K562 (cell line): Measurements from ENCODE around the gene DEPP1. TPM values are rescaled to one million over a fixed set of nuclear protein-coding genes. Genes with fewer than 3 reads are reported as not detected.

Experiments used
- ATAC-seq: fragments of 200-7000 bp; cut with Tn5 transposase; 3 replicates; pipeline ENCODE4 v1.9.1; 2020; ENCODE audit warnings: moderate library complexity
- BruUV-seq: library from RNA; stranded (reverse); fragments of 400-500 nt; replicated peaks from 2 replicates; lab custom pipeline; 2021; lab: Mats Ljungman, UMichigan
- CTCF ChIA-PET: fragments of 300-600 bp; formaldehyde crosslinking; extraction: SDS; loops from one replicate; lab custom pipeline; 2021; ENCODE audit warnings: low intra/inter-chr PET ratio; lab: Yijun Ruan, JAX
- POLR2A ChIA-PET: fragments of 300-600, 350-650 bp; sonication (Branson Sonifier 250); formaldehyde crosslinking; extraction: SDS; loops from one replicate; lab custom pipeline; 2021; ENCODE audit warnings: antibody characterized with exemption, inconsistent platforms; lab: Yijun Ruan, JAX
- DNase-seq, 4 experiments: peaks; one replicate each; pipeline versions ENCODE4 v3.0.0 to v3.0.0-alpha.2; 2011 to 2018; ENCODE audit warnings: low spot score in 3 of 4, mixed read lengths in 3 of 4; ENCODE audit errors: extremely low read depth in 1 of 4
- FAIRE-seq: peaks from 2 replicates; lab custom pipeline; 2011; peaks lifted over from hg19 to GRCh38; lab: Jason Lieb, UNC
- H2AFZ ChIP-seq: 2 replicates; pipeline ENCODE4 v1.6.0; 2011; ENCODE audit warnings: low read depth, low read length, control low read depth, inconsistent platforms
- H3K27ac ChIP-seq: fragments of 200-600 bp; 3 replicates; pipeline ENCODE4 v1.8.0; 2011; ENCODE audit warnings: low read depth, mild to moderate bottlenecking, control low read depth, inconsistent platforms, low read length, moderate library complexity, mixed read lengths; ENCODE audit errors: extremely low read depth
- H3K27me3 ChIP-seq, 2 experiments: fragments of 300-600 bp in 1 of 2; 2 replicates in 1 of 2; 3 replicates in 1 of 2; pipeline versions ENCODE4 v1.6.0 to v1.8.0; 2011; ENCODE audit warnings: inconsistent platforms in 2 of 2, low read length in 2 of 2, mild to moderate bottlenecking in 1 of 2, mixed read lengths in 1 of 2, moderate library complexity in 1 of 2; ENCODE audit not compliant: control insufficient read depth in 2 of 2, insufficient read depth in 2 of 2
- H3K36me3 ChIP-seq: fragments of 300-600 bp; 3 replicates; pipeline ENCODE4 v1.8.0; 2011; ENCODE audit warnings: mild to moderate bottlenecking, low read length, inconsistent platforms; ENCODE audit not compliant: control insufficient read depth, insufficient read depth
- H3K4me1 ChIP-seq, 2 experiments: fragments of 200-600 bp in 1 of 2; replicated peaks in 1 of 2; 2 replicates in 1 of 2; 3 replicates in 1 of 2; pipeline versions ENCODE4 v1.5.1 to v1.8.0; 2011; ENCODE audit warnings: inconsistent platforms in 2 of 2, low read length in 2 of 2, mild to moderate bottlenecking in 1 of 2, mixed read lengths in 1 of 2, moderate library complexity in 1 of 2; ENCODE audit not compliant: control insufficient read depth in 2 of 2, insufficient read depth in 2 of 2
- H3K4me2 ChIP-seq: 2 replicates; pipeline ENCODE4 v1.6.1; 2011; ENCODE audit warnings: low read length, control low read depth, inconsistent platforms, mixed read lengths; ENCODE audit not compliant: insufficient read depth
- H3K4me3 ChIP-seq: fragments of 200-600 bp; sonication (generic), shearing (Covaris generic); 2 replicates; pipeline ENCODE4 v1.5.1; 2016; ENCODE audit warnings: control low read depth, inconsistent platforms
- H3K79me2 ChIP-seq: fragments of 200-600 bp; 3 replicates; pipeline ENCODE4 v1.8.0; 2011; ENCODE audit warnings: low read length, inconsistent platforms; ENCODE audit not compliant: control insufficient read depth, insufficient read depth
- H3K9ac ChIP-seq, 2 experiments: 2 replicates each; pipeline versions ENCODE4 v1.6.0 to v1.6.1; 2011; ENCODE audit warnings: low read depth in 2 of 2, low read length in 2 of 2, control low read depth in 1 of 2, inconsistent platforms in 1 of 2, mild to moderate bottlenecking in 1 of 2, mixed read lengths in 1 of 2; ENCODE audit not compliant: insufficient read depth in 1 of 2
- H3K9me1 ChIP-seq: one replicate; pipeline ENCODE4 v1.6.0; 2011; ENCODE audit warnings: inconsistent platforms, mild to moderate bottlenecking, low read length, moderate library complexity; ENCODE audit not compliant: control insufficient read depth, insufficient read depth
- H3K9me3 ChIP-seq: replicated peaks from 2 replicates; pipeline ENCODE4 v1.5.1; 2011; ENCODE audit warnings: low read depth, low read length, inconsistent platforms; ENCODE audit not compliant: control insufficient read depth, insufficient read depth
- H4K20me1 ChIP-seq: replicated peaks from 2 replicates; pipeline ENCODE4 v1.6.1; 2011; ENCODE audit warnings: low read length, inconsistent platforms, mixed read lengths; ENCODE audit not compliant: control insufficient read depth, insufficient read depth
- BHLHE40 ChIP-seq: IDR thresholded peaks from 2 replicates; pipeline ENCODE4 v1.6.1; 2011; ENCODE audit warnings: low read length, improper control_type of control experiment
- EP400 ChIP-seq: fragments of 450-650 bp; IDR thresholded peaks from 2 replicates; pipeline ENCODE4 v1.6.1; 2017; ENCODE audit warnings: antibody characterized with exemption, mild to moderate bottlenecking, moderate library complexity
- GTF2F1 ChIP-seq: IDR thresholded peaks from 2 replicates; pipeline ENCODE4 v1.6.1; 2011; ENCODE audit warnings: low read depth, low read length, improper control_type of control experiment
- IRF2 ChIP-seq: sonication (generic); formaldehyde crosslinking; IDR thresholded peaks from 2 replicates; pipeline ENCODE4 v1.8.1; 2022; ENCODE audit warnings: mild to moderate bottlenecking, missing genetic modification reagents
- MLLT1 ChIP-seq, 2 experiments: fragments of 450-650 bp; IDR thresholded peaks; 2 replicates each; pipeline ENCODE4 v1.6.1; 2016
- PHF20 ChIP-seq: fragments of 450-650 bp; IDR thresholded peaks from 2 replicates; pipeline ENCODE4 v1.6.1; 2018; ENCODE audit not compliant: partially characterized antibody
- RCOR1 ChIP-seq, 2 experiments: IDR thresholded peaks; 2 replicates each; pipeline ENCODE4 v1.6.1; 2012; ENCODE audit warnings: low read depth in 2 of 2, low read length in 2 of 2, borderline replicate concordance in 1 of 2, improper control_type of control experiment in 1 of 2
- SMARCA4 ChIP-seq: fragments of 450-650 bp; IDR thresholded peaks from 2 replicates; pipeline ENCODE4 v1.6.1; 2016
- TBL1XR1 ChIP-seq, 2 experiments: IDR thresholded peaks; 2 replicates each; pipeline ENCODE4 v1.6.1; 2012; ENCODE audit warnings: improper control_type of control experiment in 2 of 2, low read length in 2 of 2, mild to moderate bottlenecking in 1 of 2
- XRCC5 ChIP-seq: fragments of 200-400 bp; formaldehyde crosslinking; IDR thresholded peaks from 2 replicates; pipeline ENCODE4 v1.6.1; 2017; ENCODE audit warnings: low read depth, mild to moderate bottlenecking, low read length
- ZNF12 ChIP-seq: sonication (generic); formaldehyde crosslinking; IDR thresholded peaks from 2 replicates; pipeline ENCODE4 v1.4.0; 2020; ENCODE audit warnings: mild to moderate bottlenecking, missing genetic modification reagents
- ZNF583 ChIP-seq: fragments of 250-450 bp; sonication (Bioruptor Pico); IDR thresholded peaks from 2 replicates; pipeline ENCODE4 v1.4.0; 2020
- WGBS: fragments of 100-300 bp; shearing (Covaris generic); methylation state at CpG from one replicate; pipeline ENCODE4 v1.1.6; 2016; ENCODE audit warnings: low coverage, mixed read lengths; ENCODE audit not compliant: insufficient coverage; ENCODE audit errors: missing lambda C conversion rate; 5-methylcytosine and 5-hydroxymethylcytosine counted together
- in situ Hi-C: fragments of 300-500 bp; cut with MboI; formaldehyde crosslinking; loops from 4 replicates; pipeline ENCODE4 v1.15.0; 2018; ENCODE audit warnings: inconsistent platforms, mixed read lengths
- intact Hi-C: fragments of 100-400 bp; cut with micrococcal nuclease; formaldehyde crosslinking; loops from 2 replicates; pipeline ENCODE4 v1.14.2; 2022
- polyA plus RNA-seq, 8 experiments: library from polyadenylated mRNA; depleted of rRNA in 4 of 8; stranded (reverse) in 5 of 8; unstranded in 3 of 8; fragments of >200 nt; fragmentation: Nextera tagmentation in 2 of 8; fragmentation: Illumina TruSeq in 1 of 8; extraction: Ambion mirVana in 2 of 8; extraction: Trizol in 1 of 8; gene quantifications; 2 replicates each; pipeline versions ENCODE4 v1.2.1 to v1.2.3, GENCODE V29; 2011 to 2014; ENCODE audit warnings: inconsistent platforms in 1 of 8, missing spikeins in 1 of 8
- total RNA-seq, 7 experiments: library from RNA; depleted of rRNA in 6 of 7; stranded (reverse); fragments of >200 nt in 6 of 7; fragmentation: Illumina TruSeq in 2 of 7; extraction: Trizol in 2 of 7; gene quantifications; 2 replicates each; pipeline versions ENCODE4 v1.2.1 to v1.2.3, GENCODE V29; 2011 to 2021; ENCODE audit warnings: low replicate concordance in 1 of 7
- TF ChIP-seq, protein P1 (sequence below): sonication (generic); formaldehyde crosslinking; IDR thresholded peaks from 2 replicates; pipeline ENCODE4 v1.8.1; 2023; ENCODE audit warnings: mild to moderate bottlenecking, missing genetic modification reagents, moderate library complexity
- TF ChIP-seq, protein P2 (sequence below), 2 experiments: fragments of 450-650 bp in 1 of 2; sonication (generic) in 1 of 2; formaldehyde crosslinking in 1 of 2; IDR thresholded peaks in 1 of 2; conservative IDR thresholded peaks in 1 of 2; 2 replicates each; pipeline versions ENCODE4 v1.6.1 to v1.8.1; 2016 to 2023; ENCODE audit warnings: mild to moderate bottlenecking in 2 of 2, moderate library complexity in 2 of 2, inconsistent platforms in 1 of 2, missing genetic modification reagents in 1 of 2

DEPP1 gene
- total and polyA plus RNA-seq, 9 of the 15 experiments (the other 6 are each of a cell fraction or from before 2014, with no cell fraction given), result 0.04 to 0.54 (median 0.20) TPM; not detected in 1

- TF ChIP-seq MLLT1 (IDR thresholded peaks at IDR 0.05), result peak in 1 of 2 experiments; percentile 56; a peak in 1 of 4 replicates
- 0 out of 2 replicates have a peak, but pooled peaks have one; percentile 8 for TF ChIP-seq BHLHE40
- peak; percentile 43; the same call in 1 of the 2 replicates for TF ChIP-seq SMARCA4
These were observed 23.0 kb upstream of the DEPP1 start (continued) for GRCh38 chr10:45001381-45002148.

DNA sequence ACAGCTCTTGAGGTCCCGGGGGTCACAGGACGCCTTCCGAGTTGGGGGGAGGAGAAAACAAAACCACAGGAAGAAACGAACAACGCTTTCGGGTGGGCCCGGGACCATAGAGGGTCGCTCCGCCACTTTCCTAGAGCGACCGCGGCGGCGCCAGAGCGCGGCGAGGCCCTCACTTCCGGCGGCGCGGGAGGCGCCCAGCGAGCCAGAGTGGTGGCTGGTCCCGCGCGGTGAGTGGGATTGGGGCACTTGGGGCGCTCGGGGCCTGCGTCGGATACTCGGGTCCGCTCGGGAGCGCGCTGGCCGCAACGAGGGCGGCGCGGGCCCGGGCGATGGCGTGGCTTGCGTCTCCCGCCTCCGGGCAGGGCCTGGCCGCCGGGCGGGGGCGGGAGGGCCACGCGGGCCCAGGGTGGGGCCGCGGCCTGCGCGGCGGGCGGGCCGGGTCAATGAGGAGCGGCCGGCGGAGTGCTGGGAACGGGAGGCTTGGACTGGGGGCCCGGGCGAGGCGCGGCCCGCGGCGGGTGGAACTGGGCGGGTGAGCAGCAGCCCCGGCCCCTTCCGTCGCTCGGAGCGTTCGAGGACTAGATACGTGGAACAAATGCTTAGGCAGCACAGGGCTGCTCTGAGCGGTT, 22.3 kb upstream of the DEPP1 start, which contains the start of gene ZNF22:
TSS of gene ZNF22 (plus strand) at position 172 of the 629 bp plus-strand sequence. CDS start 2,446 bp downstream, outside the sequence.
- BruUV-seq, result no TSS peak
- DNase-seq (peak; percentile 86 to 95 (median 91)), FAIRE-seq (peak; percentile 32), ATAC-seq (peak; percentile 88)
- under 1% methylated on average over 60 of the region's 79 CpGs for WGBS
- Histone ChIP-seq H3K27me3 (peaks cover 0 to 3% of the 10 kb centered on the region in 2 experiments; a peak in 1 of 5 replicates), H4K20me1 (no peaks in the 10 kb centered on the region), H2AFZ (peak within 1 kb of the TSS; percentile 96), H3K4me3 (peak within 1 kb of the TSS; percentile 48), H3K9me1 (no peaks in the 10 kb centered on the region), H3K9me3 (peaks cover 16% of the 10 kb centered on the region), H3K36me3 (peaks cover 28% of the 10 kb centered on the region), H3K27ac (peak within 1 kb of the TSS; percentile 85), H3K9ac (peak within 1 kb of the TSS; percentile 86 to 91), H3K79me2 (peaks cover 29% of the 10 kb centered on the region), H3K4me2 (peak within 1 kb of the TSS; percentile 88), H3K4me1 (peaks cover 10 to 12% of the 10 kb centered on the region in 2 experiments; a peak in 3 of 5 replicates)
- ChIA-PET CTCF (interaction anchor here (0.6 to 0.7 kb wide), 2 partner anchors 138 to 237 kb away, joined by 4 read pairs; no protein-coding TSS in a partner anchor), POLR2A (no interaction called here)
- in situ Hi-C loops, result loop anchor here (10.0 kb wide), 1 partner anchor 464 kb away; no protein-coding TSS in a partner anchor
- intact Hi-C loops, result no loop called here
- TF ChIP-seq EP400, result peak; percentile 70
- TF ChIP-seq ZNF12, result 0 out of 2 replicates have a peak, but pooled peaks have one; percentile 22
- TF ChIP-seq XRCC5, result no peak
- TF ChIP-seq ZNF583, result 0 out of 2 replicates have a peak, but pooled peaks have one; percentile 25
- peak in 1 of 2 experiments; percentile 8; a peak in 1 of 4 replicates for TF ChIP-seq TBL1XR1 (IDR thresholded peaks at IDR 0.05; ENCODE audit: low read length in 2 of 2)
- TF ChIP-seq, protein P1, sequence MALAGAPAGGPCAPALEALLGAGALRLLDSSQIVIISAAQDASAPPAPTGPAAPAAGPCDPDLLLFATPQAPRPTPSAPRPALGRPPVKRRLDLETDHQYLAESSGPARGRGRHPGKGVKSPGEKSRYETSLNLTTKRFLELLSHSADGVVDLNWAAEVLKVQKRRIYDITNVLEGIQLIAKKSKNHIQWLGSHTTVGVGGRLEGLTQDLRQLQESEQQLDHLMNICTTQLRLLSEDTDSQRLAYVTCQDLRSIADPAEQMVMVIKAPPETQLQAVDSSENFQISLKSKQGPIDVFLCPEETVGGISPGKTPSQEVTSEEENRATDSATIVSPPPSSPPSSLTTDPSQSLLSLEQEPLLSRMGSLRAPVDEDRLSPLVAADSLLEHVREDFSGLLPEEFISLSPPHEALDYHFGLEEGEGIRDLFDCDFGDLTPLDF (CRISPR knock-in tag), result peak; percentile 56; the same call in 1 of the 2 replicates
- TF ChIP-seq, protein P2, sequence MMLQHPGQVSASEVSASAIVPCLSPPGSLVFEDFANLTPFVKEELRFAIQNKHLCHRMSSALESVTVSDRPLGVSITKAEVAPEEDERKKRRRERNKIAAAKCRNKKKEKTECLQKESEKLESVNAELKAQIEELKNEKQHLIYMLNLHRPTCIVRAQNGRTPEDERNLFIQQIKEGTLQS (IDR thresholded peaks at IDR 0.05), result no peak
- TF ChIP-seq, protein P2 (CRISPR knock-in tag; conservative IDR thresholded peaks at IDR 0.05), result peak; percentile 22; the same call in 1 of the 2 replicates
- peak; percentile 74 for TF ChIP-seq GTF2F1
- no peak for TF ChIP-seq RCOR1 (IDR thresholded peaks at IDR 0.05; ENCODE audit: borderline replicate concordance in 1 of 2, low read depth in 2 of 2, low read length in 2 of 2)
- TF ChIP-seq IRF2, result 0 out of 2 replicates have a peak, but pooled peaks have one; percentile 65
- TF ChIP-seq PHF20, result peak; percentile 84
